ENCODE results near the gene UTP25.
"Not testable (repeated sequence)": the region's sequence is repeated elsewhere in the genome, so short reads cannot be mapped to it uniquely, and the experiment has no call there.

UTP25 gene

DNA sequence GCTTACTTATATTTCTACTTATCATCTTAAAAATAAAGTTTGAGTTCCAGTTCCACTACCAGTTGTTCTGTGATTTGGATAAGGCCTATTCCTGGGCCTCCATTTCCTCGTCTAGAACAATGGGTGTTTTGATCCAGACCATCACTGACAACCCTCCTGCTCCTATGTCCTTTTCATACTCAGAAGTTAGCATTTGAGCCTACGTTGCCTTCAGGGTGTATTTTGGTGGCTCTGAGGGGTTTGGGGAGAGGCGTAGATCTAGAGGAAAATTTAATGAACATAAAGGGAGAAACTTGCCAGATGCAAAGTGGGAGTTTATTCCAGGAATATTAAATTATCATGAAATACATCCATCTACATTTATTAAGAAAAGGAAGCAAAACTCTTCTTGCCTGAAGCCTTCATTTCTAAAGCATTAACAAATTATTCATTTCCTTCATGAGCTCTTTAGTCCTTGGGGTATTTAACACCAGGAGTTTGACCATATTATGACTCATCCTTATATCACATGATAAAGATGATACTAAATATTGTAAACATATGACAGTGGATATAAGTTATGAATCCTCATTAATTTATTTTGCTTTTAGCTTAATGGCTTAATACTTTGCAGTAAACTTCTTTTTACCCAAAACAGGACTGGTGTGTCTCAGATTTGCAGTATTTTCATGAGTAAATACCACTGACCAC is 63.0 kb downstream of the UTP25 start:
- DNase-seq, result no peak
- Histone ChIP-seq H3K9me3 (ENCODE audit: control insufficient read depth, low read length) (no peaks in the 10 kb centered on the region), H3K4me1 (ENCODE audit: control insufficient read depth, insufficient read depth, low read length, poor library complexity, severe bottlenecking) (no peaks in the 10 kb centered on the region), H3K36me3 (ENCODE audit: control insufficient read depth, insufficient read depth, low read length) (no peaks in the 10 kb centered on the region), H3K4me3 (ENCODE audit: insufficient read depth, low read depth, low read length, poor library complexity, severe bottlenecking) (no peak overlapping the region), H3K27ac (ENCODE audit: insufficient read depth, low read length, poor library complexity, severe bottlenecking) (no peak overlapping the region), H3K27me3 (replicated peaks; ENCODE audit: control insufficient read depth, insufficient read depth, low read length, poor library complexity, severe bottlenecking) (no peaks in the 10 kb centered on the region)

GRCh38 chr1:209893751-209894150 is 66.0 kb downstream of the UTP25 start:
- no peak for DNase-seq
- H3K4me1 ChIP-seq (ENCODE audit: control insufficient read depth, insufficient read depth, low read length, poor library complexity, severe bottlenecking), result no peaks in the 10 kb centered on the region
- no peak overlapping the region for H3K4me3 ChIP-seq (ENCODE audit: insufficient read depth, low read depth, low read length, poor library complexity, severe bottlenecking)
- no peaks in the 10 kb centered on the region for H3K27me3 ChIP-seq (replicated peaks; ENCODE audit: control insufficient read depth, insufficient read depth, low read length, poor library complexity, severe bottlenecking)
- H3K9me3 ChIP-seq (ENCODE audit: control insufficient read depth, low read length), result no peaks in the 10 kb centered on the region
- no peak overlapping the region for H3K27ac ChIP-seq (ENCODE audit: insufficient read depth, low read length, poor library complexity, severe bottlenecking)
- H3K36me3 ChIP-seq (ENCODE audit: control insufficient read depth, insufficient read depth, low read length), result no peaks in the 10 kb centered on the region

DNA sequence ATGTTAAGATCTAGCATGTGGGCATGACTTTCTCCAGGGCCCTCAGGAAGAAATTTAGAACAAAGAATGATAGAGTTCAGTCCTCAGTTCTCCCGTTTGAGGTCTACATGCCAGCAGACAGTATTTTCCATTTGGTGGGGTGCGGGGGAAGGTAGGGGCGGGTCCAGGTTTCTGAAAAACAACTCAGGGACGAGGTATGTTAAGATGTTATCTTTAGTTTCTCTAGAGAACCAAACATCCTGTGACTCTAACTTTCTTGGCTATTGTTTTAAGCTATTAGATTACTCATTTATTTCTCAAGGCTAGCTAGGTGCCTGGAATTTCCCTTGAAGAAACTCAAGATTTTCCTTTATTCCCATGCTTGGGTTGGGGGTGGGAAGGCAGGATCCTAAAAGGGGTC is 67.9 kb downstream of the UTP25 start:
- no peak for DNase-seq
- Histone ChIP-seq H3K27me3 (replicated peaks; ENCODE audit: control insufficient read depth, insufficient read depth, low read length, poor library complexity, severe bottlenecking) (no peaks in the 10 kb centered on the region), H3K4me3 (ENCODE audit: insufficient read depth, low read depth, low read length, poor library complexity, severe bottlenecking) (no peak overlapping the region), H3K36me3 (ENCODE audit: control insufficient read depth, insufficient read depth, low read length) (no peaks in the 10 kb centered on the region), H3K9me3 (ENCODE audit: control insufficient read depth, low read length) (no peaks in the 10 kb centered on the region), H3K27ac (ENCODE audit: insufficient read depth, low read length, poor library complexity, severe bottlenecking) (no peak overlapping the region), H3K4me1 (ENCODE audit: control insufficient read depth, insufficient read depth, low read length, poor library complexity, severe bottlenecking) (no peaks in the 10 kb centered on the region)

GRCh38 chr1:209896346-209896745 is 68.6 kb downstream of the UTP25 start:
- no peak overlapping the region for H3K27ac ChIP-seq (ENCODE audit: insufficient read depth, low read length, poor library complexity, severe bottlenecking)
- H3K36me3 ChIP-seq (ENCODE audit: control insufficient read depth, insufficient read depth, low read length), result no peaks in the 10 kb centered on the region
- no peaks in the 10 kb centered on the region for H3K27me3 ChIP-seq (replicated peaks; ENCODE audit: control insufficient read depth, insufficient read depth, low read length, poor library complexity, severe bottlenecking)
- H3K4me1 ChIP-seq (ENCODE audit: control insufficient read depth, insufficient read depth, low read length, poor library complexity, severe bottlenecking), result no peaks in the 10 kb centered on the region
- no peaks in the 10 kb centered on the region for H3K9me3 ChIP-seq (ENCODE audit: control insufficient read depth, low read length)
- no peak for DNase-seq
- no peak overlapping the region for H3K4me3 ChIP-seq (ENCODE audit: insufficient read depth, low read depth, low read length, poor library complexity, severe bottlenecking)

- H3K4me1 ChIP-seq (ENCODE audit: control insufficient read depth, insufficient read depth, low read length, poor library complexity, severe bottlenecking); DNase-seq; H3K27ac ChIP-seq (ENCODE audit: insufficient read depth, low read length, poor library complexity, severe bottlenecking); H3K27me3 ChIP-seq (replicated peaks; ENCODE audit: control insufficient read depth, insufficient read depth, low read length, poor library complexity, severe bottlenecking); H3K9me3 ChIP-seq (ENCODE audit: control insufficient read depth, low read length); H3K36me3 ChIP-seq (ENCODE audit: control insufficient read depth, insufficient read depth, low read length); H3K4me3 ChIP-seq (ENCODE audit: insufficient read depth, low read depth, low read length, poor library complexity, severe bottlenecking): not testable (repeated sequence)
These were observed 70.5 kb downstream of the UTP25 start for GRCh38 chr1:209898271-209898670.

- not testable (repeated sequence) for H3K4me3 ChIP-seq (ENCODE audit: insufficient read depth, low read depth, low read length, poor library complexity, severe bottlenecking); DNase-seq; H3K4me1 ChIP-seq (ENCODE audit: control insufficient read depth, insufficient read depth, low read length, poor library complexity, severe bottlenecking); H3K36me3 ChIP-seq (ENCODE audit: control insufficient read depth, insufficient read depth, low read length); H3K9me3 ChIP-seq (ENCODE audit: control insufficient read depth, low read length); H3K27me3 ChIP-seq (replicated peaks; ENCODE audit: control insufficient read depth, insufficient read depth, low read length, poor library complexity, severe bottlenecking); H3K27ac ChIP-seq (ENCODE audit: insufficient read depth, low read length, poor library complexity, severe bottlenecking)
These were observed 71.1 kb downstream of the UTP25 start for GRCh38 chr1:209898851-209899250.

DNA sequence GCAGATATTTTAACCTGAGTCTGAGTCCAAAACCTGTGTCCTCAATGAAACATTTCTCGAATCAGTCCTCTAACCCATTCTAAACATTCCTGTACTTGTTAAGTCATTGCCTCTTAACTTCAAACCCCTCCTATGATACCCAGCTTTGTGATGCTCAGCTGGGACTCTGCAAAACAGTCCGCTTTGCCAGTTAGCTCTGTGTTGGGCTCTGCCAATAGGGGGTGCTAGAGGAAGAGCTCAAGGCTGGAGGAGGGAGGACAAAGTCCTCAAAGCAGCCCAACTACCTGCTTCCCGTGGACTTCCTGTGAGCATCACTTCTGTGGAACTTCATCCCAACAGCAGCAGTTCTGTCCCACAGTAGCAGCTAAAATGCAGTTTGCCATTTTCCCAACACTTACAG is 72.2 kb downstream of the UTP25 start:
- Histone ChIP-seq H3K36me3 (ENCODE audit: control insufficient read depth, insufficient read depth, low read length) (no peaks in the 10 kb centered on the region), H3K4me1 (ENCODE audit: control insufficient read depth, insufficient read depth, low read length, poor library complexity, severe bottlenecking) (no peaks in the 10 kb centered on the region), H3K9me3 (ENCODE audit: control insufficient read depth, low read length) (no peaks in the 10 kb centered on the region), H3K27me3 (replicated peaks; ENCODE audit: control insufficient read depth, insufficient read depth, low read length, poor library complexity, severe bottlenecking) (no peaks in the 10 kb centered on the region), H3K27ac (ENCODE audit: insufficient read depth, low read length, poor library complexity, severe bottlenecking) (no peak overlapping the region), H3K4me3 (ENCODE audit: insufficient read depth, low read depth, low read length, poor library complexity, severe bottlenecking) (no peak overlapping the region)
- no peak for DNase-seq

DNA sequence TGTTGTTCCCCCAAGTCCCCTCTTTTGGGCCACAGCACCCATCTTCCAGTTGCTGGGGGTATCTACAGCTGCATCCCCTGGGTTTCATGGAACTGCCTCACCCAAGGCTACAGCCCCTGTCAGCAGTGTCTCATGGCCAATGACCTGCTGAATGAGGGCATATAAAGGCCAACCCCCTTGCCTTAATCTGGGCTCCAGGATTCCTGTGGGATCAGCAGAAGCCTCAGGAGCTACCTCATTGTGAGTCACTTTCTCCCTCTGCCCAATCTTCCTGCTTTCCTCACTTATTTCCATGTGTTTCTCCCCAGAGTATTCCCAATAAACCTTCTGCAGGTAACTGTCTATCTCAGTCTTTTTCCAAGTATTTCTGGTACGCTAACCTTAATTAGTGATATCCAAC is 73.0 kb downstream of the UTP25 start:
- Histone ChIP-seq H3K4me1 (ENCODE audit: control insufficient read depth, insufficient read depth, low read length, poor library complexity, severe bottlenecking) (no peaks in the 10 kb centered on the region), H3K4me3 (ENCODE audit: insufficient read depth, low read depth, low read length, poor library complexity, severe bottlenecking) (no peak overlapping the region), H3K36me3 (ENCODE audit: control insufficient read depth, insufficient read depth, low read length) (no peaks in the 10 kb centered on the region), H3K9me3 (ENCODE audit: control insufficient read depth, low read length) (no peaks in the 10 kb centered on the region), H3K27ac (ENCODE audit: insufficient read depth, low read length, poor library complexity, severe bottlenecking) (no peak overlapping the region), H3K27me3 (replicated peaks; ENCODE audit: control insufficient read depth, insufficient read depth, low read length, poor library complexity, severe bottlenecking) (no peaks in the 10 kb centered on the region)
- DNase-seq, result no peak

DNA sequence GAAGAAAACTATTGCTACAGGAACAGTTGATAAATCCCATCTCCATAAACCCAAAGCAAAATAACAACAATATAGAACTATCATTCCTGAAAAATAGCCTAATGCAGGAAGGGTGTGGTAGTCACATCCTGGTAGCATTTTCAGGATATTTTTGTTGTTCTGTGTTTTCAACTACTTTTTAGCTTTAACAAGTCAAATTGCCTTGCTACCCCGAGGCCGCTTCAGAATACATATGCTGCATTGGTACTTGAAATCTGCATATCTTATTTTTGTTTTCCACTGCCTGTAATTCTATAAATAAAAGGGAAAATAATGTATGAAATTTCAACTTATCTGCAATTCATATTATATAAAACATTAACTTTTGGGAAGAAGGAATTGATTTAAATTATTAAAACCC is 73.4 kb downstream of the UTP25 start:
- H3K27ac ChIP-seq (ENCODE audit: insufficient read depth, low read length, poor library complexity, severe bottlenecking), result no peak overlapping the region
- H3K27me3 ChIP-seq (replicated peaks; ENCODE audit: control insufficient read depth, insufficient read depth, low read length, poor library complexity, severe bottlenecking), result no peaks in the 10 kb centered on the region
- H3K36me3 ChIP-seq (ENCODE audit: control insufficient read depth, insufficient read depth, low read length), result no peaks in the 10 kb centered on the region
- no peak for DNase-seq
- H3K4me1 ChIP-seq (ENCODE audit: control insufficient read depth, insufficient read depth, low read length, poor library complexity, severe bottlenecking), result no peaks in the 10 kb centered on the region
- H3K4me3 ChIP-seq (ENCODE audit: insufficient read depth, low read depth, low read length, poor library complexity, severe bottlenecking), result no peak overlapping the region
- no peaks in the 10 kb centered on the region for H3K9me3 ChIP-seq (ENCODE audit: control insufficient read depth, low read length)

DNA sequence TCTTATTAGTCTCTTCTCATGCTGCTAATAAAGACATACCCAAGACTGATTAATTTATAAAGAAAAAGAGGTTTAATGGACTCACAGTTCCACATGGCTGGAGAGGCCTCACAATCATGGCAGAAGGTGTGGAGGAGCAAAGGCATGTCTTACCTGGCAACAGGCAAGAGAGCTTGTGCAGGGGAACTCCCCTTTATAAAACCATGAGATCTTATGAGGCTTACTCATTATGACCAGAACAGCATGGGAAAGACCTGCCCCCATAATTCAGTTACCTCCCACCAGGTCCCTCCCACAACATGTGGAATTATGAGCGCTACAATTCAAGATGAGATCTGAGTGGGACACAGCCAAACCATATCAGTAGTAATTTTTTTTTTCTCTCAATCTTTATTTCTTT is 77.0 kb downstream of the UTP25 start:
- not testable (repeated sequence) for H3K27ac ChIP-seq (ENCODE audit: insufficient read depth, low read length, poor library complexity, severe bottlenecking); H3K4me3 ChIP-seq (ENCODE audit: insufficient read depth, low read depth, low read length, poor library complexity, severe bottlenecking); H3K27me3 ChIP-seq (replicated peaks; ENCODE audit: control insufficient read depth, insufficient read depth, low read length, poor library complexity, severe bottlenecking); DNase-seq; H3K4me1 ChIP-seq (ENCODE audit: control insufficient read depth, insufficient read depth, low read length, poor library complexity, severe bottlenecking); H3K9me3 ChIP-seq (ENCODE audit: control insufficient read depth, low read length); H3K36me3 ChIP-seq (ENCODE audit: control insufficient read depth, insufficient read depth, low read length)

Measured in effector memory CD4-positive, alpha-beta T cell (primary cell).